ENCODE data around the gene FUT7.
A peak's percentile ranks its signal among the peaks of the same experiment; 100 is the strongest.

FUT7 gene

GRCh38 chr9:137030538-137031527, 1.1 kb downstream of the FUT7 start:
- peak; percentile 69 for DNase-seq

- DNase-seq: no peak
These were observed 1.9 kb downstream of the FUT7 start for GRCh38 chr9:137030006-137030405.

GRCh38 chr9:137029058-137029936, 2.6 kb downstream of the FUT7 start:
- peak; percentile 86 for DNase-seq

- peak; percentile 75 for DNase-seq
These were observed 3.4 kb downstream of the FUT7 start for GRCh38 chr9:137028263-137029057.

- no peak for DNase-seq
These were observed 4.3 kb downstream of the FUT7 start, which contains the start of gene ABCA2 for GRCh38 chr9:137027369-137028262. Gene ABCA2 (minus strand): TSS chr9:137028237. CDS start chr9:137028140, 97 bp downstream.

GRCh38 chr9:137026828-137027227, 5.1 kb downstream of the FUT7 start:
- no peak for DNase-seq

- no peak for DNase-seq
These were observed 5.5 kb downstream of the FUT7 start for GRCh38 chr9:137026384-137026783.

- no peak for DNase-seq
These were observed 6.3 kb downstream of the FUT7 start for GRCh38 chr9:137025517-137025966.

- no peak for DNase-seq
These were observed 8.3 kb downstream of the FUT7 start for GRCh38 chr9:137023583-137023991.

- no peak for DNase-seq
These were observed 8.7 kb downstream of the FUT7 start for GRCh38 chr9:137023157-137023556.

GRCh38 chr9:137022662-137023008, 9.3 kb downstream of the FUT7 start:
- DNase-seq: no peak

GRCh38 chr9:137021979-137022661, 9.8 kb downstream of the FUT7 start:
- DNase-seq: peak; percentile 76

- DNase-seq: no peak
These were observed 10.3 kb downstream of the FUT7 start for GRCh38 chr9:137021568-137021978.

- DNase-seq: no peak
These were observed 10.9 kb downstream of the FUT7 start for GRCh38 chr9:137020771-137021567.

- DNase-seq: no peak
These were observed 11.8 kb downstream of the FUT7 start for GRCh38 chr9:137019891-137020683.

GRCh38 chr9:137018761-137019559, 12.9 kb downstream of the FUT7 start:
- no peak for DNase-seq

GRCh38 chr9:137017791-137018497, 13.9 kb downstream of the FUT7 start:
- DNase-seq: no peak

GRCh38 chr9:137017071-137017470, 14.8 kb downstream of the FUT7 start:
- no peak for DNase-seq
